Stimulated activated naive B cell treated with anti-CD40 and anti-IgM and Interleukin-4, amounts not matched to agents 10 μg/mL and 1 μg/mL and 100 μg/mL, for 72 hours (primary cell): ENCODE data around the gene TNFAIP2.

Experiments
- ATAC-seq, 2 donors: fragments of 150-1000 bp; cut with Tn5 transposase; replicated peaks; 2 replicates each; pipeline ENCODE4 v1.10.0; 2021; ENCODE audit warnings: moderate library complexity in 1 of 2
- DNase-seq: peaks from one replicate; pipeline ENCODE4 v3.0.0; 2021
- H3K27ac Mint-ChIP-seq: one replicate; pipeline ENCODE4 v1.8.0; 2022; ENCODE audit warnings: mild to moderate bottlenecking, mixed read lengths
- H3K27me3 Mint-ChIP-seq, 2 donors: one replicate each; pipeline ENCODE4 v1.8.0; 2022; ENCODE audit warnings: mixed read lengths in 2 of 2
- H3K36me3 Mint-ChIP-seq, 2 donors: one replicate each; pipeline ENCODE4 v1.8.0; 2022; ENCODE audit warnings: mixed read lengths in 2 of 2, mild to moderate bottlenecking in 1 of 2
- H3K4me1 Mint-ChIP-seq, 2 donors: one replicate each; pipeline ENCODE4 v1.8.0; 2022; ENCODE audit warnings: mixed read lengths in 2 of 2, mild to moderate bottlenecking in 1 of 2
- H3K4me3 Mint-ChIP-seq, 2 donors: one replicate each; pipeline ENCODE4 v1.8.0; 2022; ENCODE audit warnings: mild to moderate bottlenecking in 2 of 2, mixed read lengths in 2 of 2, moderate library complexity in 1 of 2
- H3K9me3 Mint-ChIP-seq, 2 donors: one replicate each; pipeline ENCODE4 v1.8.0; 2022; ENCODE audit warnings: mixed read lengths in 2 of 2, mild to moderate bottlenecking in 1 of 2

The TNFAIP2 gene

GRCh38 chr14:103099733-103100280, 23.5 kb upstream of the TNFAIP2 start:
- ATAC-seq (no peak), DNase-seq (no peak)
- H3K36me3 Mint-ChIP-seq, result no peaks in the 10 kb centered on the region
- no peaks in the 10 kb centered on the region for H3K9me3 Mint-ChIP-seq
- H3K4me1 Mint-ChIP-seq, result peaks cover 15 to 35% of the 10 kb centered on the region in 2 donors
- no peak overlapping the region for H3K27ac Mint-ChIP-seq
- H3K27me3 Mint-ChIP-seq, result peaks cover 37 to 53% of the 10 kb centered on the region in 2 donors
- H3K4me3 Mint-ChIP-seq, result no peak overlapping the region

DNA sequence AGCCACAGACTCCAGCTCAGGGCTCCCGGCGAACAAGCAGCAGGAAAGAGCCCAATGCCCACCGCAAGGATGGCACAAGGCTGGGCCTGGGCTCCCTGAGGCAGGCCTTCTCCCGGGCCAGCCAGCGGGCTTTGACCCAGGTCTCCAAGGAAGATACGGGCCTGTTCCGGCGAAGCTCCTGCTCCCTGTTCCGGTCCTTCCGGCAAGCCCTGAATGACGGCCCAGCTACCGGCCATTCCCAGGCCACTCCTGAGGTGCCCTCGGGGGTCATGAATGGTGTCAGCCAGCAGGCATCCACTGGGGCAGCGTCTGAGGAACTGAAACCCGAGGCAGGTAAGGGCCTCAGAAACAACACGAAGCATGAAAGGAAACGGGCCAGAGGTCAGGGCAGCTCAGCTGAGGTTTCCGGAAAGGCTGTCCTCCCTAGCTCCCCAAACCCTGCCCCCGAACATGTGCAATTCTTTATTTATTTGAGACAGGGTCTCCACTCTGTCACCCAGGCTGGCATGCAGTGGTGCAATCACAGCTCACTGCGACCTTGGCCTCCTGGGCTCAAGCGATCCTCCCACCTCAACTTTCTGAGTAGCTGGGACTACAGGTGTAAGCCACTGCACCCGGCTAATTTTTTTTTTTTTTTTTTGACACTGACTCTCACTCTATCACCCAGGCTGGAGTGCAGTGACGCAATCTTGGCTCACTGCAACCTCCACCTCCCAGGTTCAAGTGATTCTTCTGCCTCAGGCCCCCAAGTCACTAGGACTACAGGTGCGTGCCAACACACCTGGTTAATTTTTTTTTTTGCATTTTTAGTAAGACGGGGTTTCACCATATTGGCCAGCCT, 22.8 kb upstream of the TNFAIP2 start:
- Mint-ChIP-seq H3K36me3 (no peaks in the 10 kb centered on the region), H3K27ac (no peak overlapping the region), H3K27me3 (peaks cover 42 to 55% of the 10 kb centered on the region in 2 donors), H3K4me1 (peaks cover 19 to 42% of the 10 kb centered on the region in 2 donors), H3K9me3 (no peaks in the 10 kb centered on the region), H3K4me3 (no peak overlapping the region)
- DNase-seq, result no peak
- peak; percentile 51 to 56 for ATAC-seq

- H3K27ac Mint-ChIP-seq, result peak overlapping the region; percentile 62
- peaks cover 46 to 64% of the 10 kb centered on the region in 2 donors for H3K27me3 Mint-ChIP-seq
- DNase-seq (no peak), ATAC-seq (no peak)
- H3K36me3 Mint-ChIP-seq, result no peaks in the 10 kb centered on the region
- peaks cover 19 to 45% of the 10 kb centered on the region in 2 donors for H3K4me1 Mint-ChIP-seq
- H3K4me3 Mint-ChIP-seq, result no peak overlapping the region
- no peaks in the 10 kb centered on the region for H3K9me3 Mint-ChIP-seq
Observed at GRCh38 chr14:103101257-103101962, 21.9 kb upstream of the TNFAIP2 start.

DNA sequence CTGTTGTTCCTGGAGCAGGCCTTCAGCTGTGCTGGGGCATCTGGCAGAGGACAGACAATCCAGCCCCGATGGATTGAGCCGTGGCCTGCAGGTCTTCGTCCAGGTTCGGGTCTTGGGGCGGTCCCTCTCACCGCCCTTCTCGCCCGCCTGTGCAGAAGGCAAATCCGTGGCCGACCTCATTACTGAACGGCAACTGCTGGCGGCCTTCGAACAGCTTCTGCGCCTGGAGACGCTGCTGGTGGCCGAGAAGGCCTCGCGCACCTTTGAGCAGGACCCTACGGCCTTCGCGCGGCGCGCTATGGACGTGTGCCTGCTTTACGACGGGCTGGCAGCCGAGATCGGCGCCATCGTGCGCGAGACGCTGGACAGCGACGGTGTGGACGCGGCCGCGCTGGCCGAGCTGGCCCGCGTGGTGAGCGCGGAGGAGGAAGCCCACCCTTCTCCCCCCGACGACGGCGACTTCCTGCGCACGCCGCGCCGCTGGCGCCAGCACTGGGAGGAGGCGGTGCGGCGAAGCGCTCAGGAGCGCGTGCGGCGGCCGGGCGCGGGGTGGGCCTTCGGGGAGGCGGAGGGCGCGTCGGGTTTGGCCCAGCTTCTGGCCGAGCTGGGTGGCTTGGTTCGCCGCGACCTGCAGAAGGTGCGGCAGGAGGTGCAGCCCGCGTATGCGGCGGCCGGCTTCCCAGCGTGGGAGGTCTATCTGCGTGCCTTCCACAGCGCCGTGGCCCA, 21.1 kb upstream of the TNFAIP2 start:
- Mint-ChIP-seq H3K4me1 (peaks cover 19 to 45% of the 10 kb centered on the region in 2 donors), H3K4me3 (no peak overlapping the region), H3K36me3 (no peaks in the 10 kb centered on the region), H3K27me3 (peaks cover 43 to 64% of the 10 kb centered on the region in 2 donors), H3K9me3 (no peaks in the 10 kb centered on the region), H3K27ac (no peak overlapping the region)
- DNase-seq (no peak), ATAC-seq (no peak)

- Mint-ChIP-seq H3K36me3 (no peaks in the 10 kb centered on the region), H3K27ac (no peak overlapping the region), H3K4me1 (peaks cover 19 to 45% of the 10 kb centered on the region in 2 donors), H3K4me3 (peak overlapping the region in 1 of 2 donors; percentile 32), H3K9me3 (no peaks in the 10 kb centered on the region), H3K27me3 (peaks cover 42 to 64% of the 10 kb centered on the region in 2 donors)
- no peak for DNase-seq
- no peak for ATAC-seq
Observed at GRCh38 chr14:103102689-103103260, 20.5 kb upstream of the TNFAIP2 start.

DNA sequence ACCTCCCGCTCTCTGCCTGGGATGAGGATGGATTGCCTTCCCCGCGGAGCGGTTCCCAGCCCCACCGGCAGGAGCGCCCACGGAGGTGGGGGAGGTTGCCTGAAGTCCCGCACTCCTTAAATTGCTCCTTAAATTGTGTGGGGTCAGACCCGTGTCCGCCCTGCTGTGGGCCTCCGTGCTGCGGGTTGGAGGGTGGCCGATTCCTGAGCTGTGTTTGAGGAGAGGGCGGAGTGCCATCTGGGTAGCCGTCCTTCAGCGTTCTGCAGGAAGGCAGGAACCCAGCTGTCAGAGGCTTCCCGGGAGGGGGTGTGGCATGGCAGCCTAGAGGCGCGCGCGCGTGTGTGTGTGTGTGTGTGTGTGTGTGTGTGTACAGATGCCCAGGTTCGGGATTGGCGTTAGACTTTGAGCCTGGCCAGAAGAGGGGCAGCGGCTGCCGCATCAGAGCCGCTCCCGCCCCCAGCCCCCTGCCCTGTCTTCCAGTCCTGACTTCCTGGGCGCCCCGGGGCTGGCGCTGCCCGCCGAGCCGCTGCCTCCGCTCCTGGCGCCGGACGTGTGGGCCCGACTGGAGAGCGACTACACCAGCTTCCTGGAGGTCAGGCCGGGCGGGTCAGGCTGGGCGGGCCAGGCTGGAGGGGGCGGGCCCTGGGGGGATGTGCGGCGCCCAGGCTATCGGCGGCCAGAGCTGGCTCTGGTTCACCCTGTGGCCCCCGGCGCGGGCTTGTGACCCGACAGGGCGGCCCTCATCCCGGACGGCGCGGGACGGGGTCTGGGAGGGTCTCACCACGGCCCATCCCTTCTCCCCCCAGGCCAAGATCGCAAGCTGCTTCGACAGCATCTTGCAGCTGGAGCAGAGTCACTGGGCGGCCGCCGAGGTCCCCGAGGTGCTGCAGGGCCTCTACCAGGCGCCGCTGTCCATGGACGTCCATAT, 19.5 kb upstream of the TNFAIP2 start:
- H3K4me1 Mint-ChIP-seq, result peaks cover 19 to 47% of the 10 kb centered on the region in 2 donors
- H3K9me3 Mint-ChIP-seq, result no peaks in the 10 kb centered on the region
- DNase-seq (no peak), ATAC-seq (no peak)
- peak overlapping the region; percentile 20 for H3K27ac Mint-ChIP-seq
- peak overlapping the region; percentile 32 to 58 for H3K4me3 Mint-ChIP-seq
- H3K36me3 Mint-ChIP-seq, result no peaks in the 10 kb centered on the region
- peaks cover 41 to 72% of the 10 kb centered on the region in 2 donors for H3K27me3 Mint-ChIP-seq

DNA sequence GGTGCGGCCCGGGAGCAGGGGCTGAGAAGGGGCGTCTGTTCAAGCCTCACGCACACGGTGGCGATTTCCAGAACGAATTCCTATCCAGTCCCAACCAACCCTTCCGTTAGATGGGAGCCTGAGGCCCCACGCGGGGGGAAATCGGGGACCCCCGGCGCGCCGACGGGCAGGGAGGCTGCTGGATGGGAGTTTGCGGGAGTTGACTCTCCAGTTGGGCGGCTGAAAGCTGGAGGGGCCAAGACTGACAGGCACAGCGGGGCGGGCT, 18.9 kb upstream of the TNFAIP2 start:
- Mint-ChIP-seq H3K27me3 (peaks cover 41 to 74% of the 10 kb centered on the region in 2 donors), H3K9me3 (no peaks in the 10 kb centered on the region), H3K36me3 (no peaks in the 10 kb centered on the region), H3K4me1 (peaks cover 22 to 50% of the 10 kb centered on the region in 2 donors), H3K27ac (no peak overlapping the region), H3K4me3 (no peak overlapping the region)
- ATAC-seq (no peak), DNase-seq (no peak)

DNA sequence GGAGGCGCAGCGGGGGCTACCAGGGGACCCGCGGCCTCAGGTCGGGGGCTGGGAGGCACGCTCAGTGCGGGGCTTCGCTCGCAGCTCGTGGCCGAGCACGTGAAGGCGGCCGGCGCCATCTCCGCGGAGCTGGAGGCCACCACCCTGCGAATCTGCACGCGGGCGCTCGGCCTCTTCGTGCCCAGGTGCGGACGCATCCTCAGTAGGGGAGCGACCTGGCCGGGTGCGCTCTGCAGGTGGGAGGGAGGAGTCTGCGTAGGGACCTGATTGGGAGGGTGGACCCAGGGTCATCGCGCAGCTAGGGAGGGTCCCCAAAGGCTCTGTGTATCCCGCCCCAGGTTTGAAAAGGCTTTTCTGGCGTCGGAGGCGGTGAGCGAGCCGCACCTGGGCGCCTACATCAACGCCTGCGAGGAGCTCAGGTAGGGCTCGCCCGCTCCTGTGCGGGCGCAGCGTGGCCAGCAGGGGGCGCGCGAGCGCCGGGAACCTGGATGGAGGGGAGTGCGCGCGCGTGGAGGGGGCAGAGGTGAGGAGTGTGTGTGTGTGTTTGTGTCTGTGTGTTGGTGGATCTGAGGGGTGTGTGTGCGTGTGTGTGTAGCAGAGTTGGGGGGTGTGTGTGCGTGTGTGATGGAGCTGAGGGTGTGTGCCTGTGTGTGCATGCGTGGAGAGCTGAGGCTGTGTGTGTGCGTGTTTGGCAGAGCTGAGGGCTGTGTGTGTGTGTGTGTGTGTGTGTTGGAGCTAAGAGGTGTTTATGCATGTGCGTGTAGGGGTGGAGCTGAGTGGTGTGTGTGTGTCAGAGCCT, 18.4 kb upstream of the TNFAIP2 start:
- Mint-ChIP-seq H3K4me3 (peak overlapping the region in 1 of 2 donors; percentile 1), H3K27me3 (peaks cover 41 to 77% of the 10 kb centered on the region in 2 donors), H3K4me1 (peaks cover 25 to 53% of the 10 kb centered on the region in 2 donors), H3K36me3 (no peaks in the 10 kb centered on the region), H3K27ac (peak overlapping the region; percentile 7), H3K9me3 (no peaks in the 10 kb centered on the region)
- ATAC-seq (peak; percentile 86 to 89), DNase-seq (peak; percentile 54)

DNA sequence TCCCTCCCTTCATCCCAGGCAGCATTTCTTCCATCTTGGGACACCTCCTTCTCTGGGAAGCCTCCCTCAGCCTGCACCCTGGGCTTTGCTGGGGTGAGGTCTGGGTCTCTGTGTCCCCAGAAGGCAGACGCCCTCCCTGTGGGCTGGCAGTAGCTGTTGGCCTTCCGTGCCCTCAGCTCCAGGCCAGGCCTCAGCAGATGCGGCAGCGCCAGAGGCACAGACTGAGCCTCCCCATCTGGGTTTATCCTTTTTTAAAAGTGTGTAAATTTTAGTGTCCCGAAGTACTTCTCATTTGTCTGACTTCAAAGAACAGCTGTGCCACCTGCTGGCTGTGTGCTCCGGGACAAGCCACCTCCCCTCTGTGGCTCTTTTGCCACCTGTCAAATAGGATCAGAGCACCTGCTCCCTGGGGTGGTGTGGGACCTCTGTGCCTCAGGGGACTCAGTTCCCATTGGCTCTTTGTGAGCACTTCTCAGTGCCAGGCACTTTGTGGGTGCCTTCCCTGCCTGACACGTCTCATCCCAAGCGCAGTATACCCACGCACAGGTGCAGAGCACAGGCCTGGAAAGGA, 17.6 kb upstream of the TNFAIP2 start:
- Mint-ChIP-seq H3K4me1 (peaks cover 26 to 50% of the 10 kb centered on the region in 2 donors), H3K27me3 (peaks cover 43 to 80% of the 10 kb centered on the region in 2 donors), H3K36me3 (no peaks in the 10 kb centered on the region), H3K9me3 (no peaks in the 10 kb centered on the region), H3K27ac (no peak overlapping the region), H3K4me3 (no peak overlapping the region)
- ATAC-seq, result peak; percentile 28 to 33
- no peak for DNase-seq

GRCh38 chr14:103107455-103107854, 15.8 kb upstream of the TNFAIP2 start:
- Mint-ChIP-seq H3K4me3 (no peak overlapping the region), H3K27ac (no peak overlapping the region), H3K36me3 (no peaks in the 10 kb centered on the region), H3K27me3 (peaks cover 39 to 73% of the 10 kb centered on the region in 2 donors), H3K4me1 (peaks cover 36 to 62% of the 10 kb centered on the region in 2 donors), H3K9me3 (no peaks in the 10 kb centered on the region)
- ATAC-seq (no peak), DNase-seq (no peak)

DNA sequence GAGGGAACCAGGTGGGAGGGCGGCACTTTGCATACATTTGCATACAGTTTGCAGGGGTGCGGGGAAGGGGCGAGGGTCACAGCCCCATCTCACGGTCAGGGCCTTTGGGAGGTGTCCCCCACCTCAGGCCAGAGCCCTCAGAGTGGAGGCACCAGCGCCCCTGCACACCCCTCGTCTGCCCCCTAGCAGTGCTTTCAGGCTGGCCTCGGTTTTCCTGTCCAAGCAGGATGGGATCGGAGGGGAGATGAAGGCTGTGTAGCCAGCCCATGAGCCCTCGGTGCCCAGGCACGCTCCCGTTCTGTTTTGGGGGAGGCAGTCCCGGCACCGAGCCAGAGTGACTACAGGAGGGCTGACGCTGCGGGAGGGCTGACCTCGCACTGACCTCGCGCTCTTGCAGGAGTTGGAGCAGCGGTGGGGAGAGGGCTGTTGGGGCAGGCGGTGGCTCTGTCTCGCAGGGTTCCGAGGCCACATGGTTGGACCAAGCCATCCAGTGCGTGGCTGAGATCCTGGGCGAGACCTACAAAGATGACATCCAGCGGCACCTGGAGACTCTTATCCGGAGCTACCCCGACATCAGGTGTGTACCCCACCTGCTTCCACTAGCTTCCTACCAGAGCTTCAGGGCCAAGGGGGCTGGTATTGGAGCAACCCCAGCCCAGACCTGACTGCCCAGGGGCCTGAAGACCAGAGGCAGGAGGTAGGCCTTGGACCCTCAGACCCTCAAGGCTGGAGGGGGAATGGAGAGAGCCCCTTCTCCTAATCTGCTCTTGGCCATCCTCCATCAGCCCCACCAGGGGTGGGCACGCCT, 15.1 kb upstream of the TNFAIP2 start:
- Mint-ChIP-seq H3K9me3 (no peaks in the 10 kb centered on the region), H3K4me1 (peaks cover 40 to 62% of the 10 kb centered on the region in 2 donors), H3K27ac (no peak overlapping the region), H3K4me3 (no peak overlapping the region), H3K36me3 (no peaks in the 10 kb centered on the region), H3K27me3 (peaks cover 33 to 70% of the 10 kb centered on the region in 2 donors)
- no peak for DNase-seq
- no peak for ATAC-seq
